Endothelial cell of umbilical vein (primary cell): ENCODE results near the gene GRM7. TPM values are rescaled to one million over a fixed set of nuclear protein-coding genes. Genes with fewer than 3 reads are reported as not detected.

Experiments
- BruUV-seq: library from RNA; stranded (reverse); fragments of 400-500 nt; replicated peaks from 2 replicates; lab custom pipeline; 2021; lab: Mats Ljungman, UMichigan
- CTCF ChIA-PET: fragments of 300-600, 350-600 bp; sonication (Branson Sonifier 250); formaldehyde crosslinking; loops from one replicate; lab custom pipeline; 2021; ENCODE audit warnings: antibody characterized with exemption, inconsistent platforms; lab: Charles Lee
- POLR2A ChIA-PET: fragments of 300-600, 350-600 bp; sonication (Branson Sonifier 250); formaldehyde crosslinking; loops from one replicate; lab custom pipeline; 2021; ENCODE audit warnings: antibody characterized with exemption, inconsistent platforms; lab: Charles Lee
- DNase-seq: peaks from one replicate; pipeline ENCODE4 v3.0.0-alpha.2; 2011; ENCODE audit warnings: low read depth, low spot score
- FAIRE-seq: peaks from 2 replicates; lab custom pipeline; 2011; peaks lifted over from hg19 to GRCh38; lab: Jason Lieb, UNC
- H2AFZ ChIP-seq: 2 replicates; pipeline ENCODE4 v1.6.0; 2012; ENCODE audit warnings: low read depth, low read length, control low read depth, inconsistent platforms
- H3K27ac ChIP-seq: 2 replicates; pipeline ENCODE4 v1.5.1; 2011; ENCODE audit warnings: low read depth, mild to moderate bottlenecking, control low read depth, low read length, moderate library complexity; ENCODE audit not compliant: insufficient read depth
- H3K27me3 ChIP-seq, 2 experiments: 2 replicates each; pipeline versions ENCODE4 v1.6.0 to v1.6.1; 2011; ENCODE audit warnings: low read length in 2 of 2, mixed read lengths in 1 of 2; ENCODE audit not compliant: control insufficient read depth in 2 of 2, insufficient read depth in 2 of 2
- H3K36me3 ChIP-seq, 2 experiments: 2 replicates in 1 of 2; 3 replicates in 1 of 2; pipeline ENCODE4 v1.5.1; 2011; ENCODE audit warnings: low read length in 2 of 2, mild to moderate bottlenecking in 1 of 2, moderate library complexity in 1 of 2; ENCODE audit not compliant: control insufficient read depth in 2 of 2, insufficient read depth in 2 of 2; ENCODE audit errors: extremely low read depth in 1 of 2
- H3K4me1 ChIP-seq: 3 replicates; pipeline ENCODE4 v1.5.1; 2011; ENCODE audit warnings: mild to moderate bottlenecking, low read length; ENCODE audit not compliant: control insufficient read depth, insufficient read depth; ENCODE audit errors: extremely low read depth
- H3K4me2 ChIP-seq: 2 replicates; pipeline ENCODE4 v1.6.1; 2011; ENCODE audit warnings: low read length, control low read depth, mixed read lengths; ENCODE audit not compliant: insufficient read depth
- H3K4me3 ChIP-seq, 3 experiments: fragments of 200-600 bp in 1 of 3; sonication (generic), shearing (Covaris generic) in 1 of 3; replicated peaks in 1 of 3; 2 replicates each; pipeline ENCODE4 v1.5.1; 2011 to 2016; ENCODE audit warnings: control low read depth in 3 of 3, low read length in 3 of 3, mild to moderate bottlenecking in 2 of 3, inconsistent platforms in 1 of 3, low read depth in 1 of 3, moderate library complexity in 1 of 3; ENCODE audit not compliant: insufficient read depth in 1 of 3
- H3K79me2 ChIP-seq: 2 replicates; pipeline ENCODE4 v1.6.0; 2012; ENCODE audit warnings: low read length, inconsistent platforms; ENCODE audit not compliant: control insufficient read depth, insufficient read depth
- H3K9ac ChIP-seq: replicated peaks from 2 replicates; pipeline ENCODE3; 2011; ENCODE audit warnings: low read length, control low read depth; ENCODE audit not compliant: insufficient read depth; ENCODE audit errors: extremely low read depth
- H3K9me1 ChIP-seq: replicated peaks from 3 replicates; pipeline ENCODE4 v1.6.0; 2011; ENCODE audit warnings: mild to moderate bottlenecking, low read length; ENCODE audit not compliant: control insufficient read depth, insufficient read depth; ENCODE audit errors: extremely low read depth
- H3K9me3 ChIP-seq: replicated peaks from 2 replicates; pipeline ENCODE4 v1.5.1; 2012; ENCODE audit warnings: low read length, inconsistent platforms; ENCODE audit not compliant: control insufficient read depth, insufficient read depth
- H4K20me1 ChIP-seq: replicated peaks from 2 replicates; pipeline ENCODE3; 2011; ENCODE audit warnings: mild to moderate bottlenecking, low read length; ENCODE audit not compliant: control insufficient read depth, insufficient read depth; ENCODE audit errors: extremely low read depth
- EZH2 ChIP-seq: IDR thresholded peaks from 2 replicates; pipeline ENCODE4 v1.6.1; 2012; ENCODE audit warnings: borderline replicate concordance, low read depth, mild to moderate bottlenecking, moderate library complexity, low read length, inconsistent platforms; ENCODE audit not compliant: severe bottlenecking
- FOS ChIP-seq: IDR thresholded peaks from 2 replicates; pipeline ENCODE4 v1.6.1; 2011; ENCODE audit warnings: mild to moderate bottlenecking, low read length, moderate library complexity, borderline replicate concordance; ENCODE audit not compliant: insufficient read depth
- GATA2 ChIP-seq: IDR thresholded peaks from 2 replicates; pipeline ENCODE4 v1.7.0; 2011; ENCODE audit warnings: low read depth, mild to moderate bottlenecking, moderate library complexity, mixed read lengths, low read length; ENCODE audit not compliant: insufficient read length, insufficient read depth
- JUN ChIP-seq: IDR thresholded peaks from 2 replicates; pipeline ENCODE4 v1.6.1; 2011; ENCODE audit warnings: borderline replicate concordance, low read depth; ENCODE audit not compliant: insufficient read length, insufficient read depth
- MAX ChIP-seq: IDR thresholded peaks from 2 replicates; pipeline ENCODE4 v1.6.1; 2011; ENCODE audit not compliant: insufficient read depth, insufficient read length
- MYC ChIP-seq: IDR thresholded peaks from one replicate; pipeline ENCODE4 v1.6.1; 2011; ENCODE audit warnings: mild to moderate bottlenecking, low read depth, low read length
- POLR2A ChIP-seq: IDR thresholded peaks from 2 replicates; pipeline ENCODE4 v1.6.1; 2012; ENCODE audit warnings: low read depth, mild to moderate bottlenecking, control low read depth, low read length
- POLR2AphosphoS5 ChIP-seq: IDR thresholded peaks from 2 replicates; pipeline ENCODE4 v1.6.1; 2012; ENCODE audit warnings: low read depth, mild to moderate bottlenecking, control low read depth, low read length, moderate library complexity; ENCODE audit not compliant: insufficient read depth
- dilution Hi-C: fragments of 300-500 bp; cut with MboI; formaldehyde crosslinking; loops from one replicate; pipeline ENCODE4 v1.15.0; 2019; ENCODE audit warnings: low sequenced_read_pairs; ENCODE audit not compliant: extremely low pct_ligation_motif_present
- intact Hi-C: fragments of 100-400 bp; cut with micrococcal nuclease; formaldehyde crosslinking; loops from one replicate; pipeline ENCODE4 v1.10.0; 2022
- polyA plus RNA-seq, 4 experiments: library from polyadenylated mRNA; depleted of rRNA in 3 of 4; stranded (reverse) in 3 of 4; unstranded in 1 of 4; fragments of >200 nt; gene quantifications; 2 replicates each; pipeline versions ENCODE4 v1.2.1 to v1.2.3, GENCODE V29; 2011 to 2012; ENCODE audit warnings: missing spikeins in 1 of 4
- total RNA-seq: library from RNA; stranded (reverse); gene quantifications from 2 replicates; pipeline ENCODE4 v1.2.3, GENCODE V29; 2021
- TF ChIP-seq, protein P1 (sequence below), 2 donors: IDR thresholded peaks; 1 replicate in 1 of 2; 2 replicates in 1 of 2; pipeline ENCODE4 v1.5.1; 2011; ENCODE audit warnings: low read length in 2 of 2, mild to moderate bottlenecking in 2 of 2, moderate library complexity in 2 of 2, control low read depth in 1 of 2, inconsistent platforms in 1 of 2, low read depth in 1 of 2; ENCODE audit not compliant: insufficient read depth in 1 of 2; ENCODE audit errors: extremely low read depth in 1 of 2

Gene GRM7
- total and polyA plus RNA-seq, 2 donors (not counting 3 experiments of a cell fraction or from before 2014, with no cell fraction given), result 0.12 TPM; not detected in 1

DNA sequence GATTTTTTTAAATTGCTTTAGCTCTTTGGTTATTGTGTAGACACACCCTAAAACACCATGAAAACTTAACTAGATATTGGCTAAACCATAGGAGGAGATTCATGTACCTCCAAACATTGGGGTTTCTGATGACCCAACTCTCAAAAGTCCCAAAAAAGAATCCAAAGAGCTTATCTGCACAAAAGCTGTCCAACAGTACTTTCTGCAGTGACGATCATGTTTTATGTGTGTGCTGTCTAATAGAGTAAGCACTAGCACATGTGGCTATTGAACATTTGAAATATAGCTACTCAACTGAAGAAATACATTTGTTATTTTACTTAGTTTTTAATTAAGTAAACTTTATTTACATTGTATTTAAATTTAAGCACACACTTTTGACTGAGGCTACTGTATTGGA is 822.5 kb downstream of the GRM7 start:
- Histone ChIP-seq H3K4me1 (peaks cover 21% of the 10 kb centered on the region), H3K4me2 (peak overlapping the region; percentile 75), H3K79me2 (no peaks in the 10 kb centered on the region), H3K27ac (peak overlapping the region; percentile 67), H3K9me1 (no peaks in the 10 kb centered on the region), H3K27me3 (no peaks in the 10 kb centered on the region), H3K9ac (no peak overlapping the region), H3K9me3 (no peaks in the 10 kb centered on the region), H4K20me1 (no peaks in the 10 kb centered on the region), H2AFZ (no peak overlapping the region), H3K4me3 (no peak overlapping the region), H3K36me3 (no peaks in the 10 kb centered on the region)
- TF ChIP-seq FOS, result no peak
- TF ChIP-seq POLR2A, result no peak
- TF ChIP-seq GATA2, result no peak
- no peak for TF ChIP-seq JUN
- TF ChIP-seq POLR2AphosphoS5, result no peak
- TF ChIP-seq MYC, result no peak
- no peak for TF ChIP-seq EZH2
- no peak for TF ChIP-seq MAX
- TF ChIP-seq, protein P1, sequence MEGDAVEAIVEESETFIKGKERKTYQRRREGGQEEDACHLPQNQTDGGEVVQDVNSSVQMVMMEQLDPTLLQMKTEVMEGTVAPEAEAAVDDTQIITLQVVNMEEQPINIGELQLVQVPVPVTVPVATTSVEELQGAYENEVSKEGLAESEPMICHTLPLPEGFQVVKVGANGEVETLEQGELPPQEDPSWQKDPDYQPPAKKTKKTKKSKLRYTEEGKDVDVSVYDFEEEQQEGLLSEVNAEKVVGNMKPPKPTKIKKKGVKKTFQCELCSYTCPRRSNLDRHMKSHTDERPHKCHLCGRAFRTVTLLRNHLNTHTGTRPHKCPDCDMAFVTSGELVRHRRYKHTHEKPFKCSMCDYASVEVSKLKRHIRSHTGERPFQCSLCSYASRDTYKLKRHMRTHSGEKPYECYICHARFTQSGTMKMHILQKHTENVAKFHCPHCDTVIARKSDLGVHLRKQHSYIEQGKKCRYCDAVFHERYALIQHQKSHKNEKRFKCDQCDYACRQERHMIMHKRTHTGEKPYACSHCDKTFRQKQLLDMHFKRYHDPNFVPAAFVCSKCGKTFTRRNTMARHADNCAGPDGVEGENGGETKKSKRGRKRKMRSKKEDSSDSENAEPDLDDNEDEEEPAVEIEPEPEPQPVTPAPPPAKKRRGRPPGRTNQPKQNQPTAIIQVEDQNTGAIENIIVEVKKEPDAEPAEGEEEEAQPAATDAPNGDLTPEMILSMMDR (IDR thresholded peaks at IDR 0.05; ENCODE audit: extremely low read depth in 1 of 2, insufficient read depth in 1 of 2, low read depth in 1 of 2, low read length in 2 of 2), result no peak
- intact Hi-C loops, result loop anchor here (1.0 to 2.0 kb wide), 6 partner anchors 24 to 375 kb away; no protein-coding TSS in a partner anchor
- DNase-seq (no peak), FAIRE-seq (no peak)
- TSS peak; percentile 96 for BruUV-seq
- ChIA-PET POLR2A (interaction anchor here (1.0 to 2.4 kb wide), 3 partner anchors 23 to 178 kb away, joined by 3 to 5 read pairs (median 4); no protein-coding TSS in a partner anchor), CTCF (interaction anchor here (0.8 to 2.5 kb wide), 8 partner anchors 10 to 428 kb away, joined by 3 to 14 read pairs (median 4); no protein-coding TSS in a partner anchor)
- dilution Hi-C loops, result no loop called here
